GM12878 (cell line): ENCODE data around the gene ATXN1. TPM values are rescaled to one million over a fixed set of nuclear protein-coding genes. Genes with fewer than 3 reads are reported as not detected.

ENCODE experiments used
- ATAC-seq: fragments of 200-7000 bp; cut with Tn5 transposase; 3 replicates; pipeline ENCODE4 v1.9.1; 2020; ENCODE audit warnings: mild to moderate bottlenecking, moderate library complexity
- BruUV-seq: library from RNA; stranded (reverse); fragments of 400-500 nt; replicated peaks from 2 replicates; lab custom pipeline; 2021; lab: Mats Ljungman, UMichigan
- CTCF ChIA-PET: fragments of 300-600 bp; sonication (Branson Sonifier 250); formaldehyde crosslinking; extraction: SDS; loops from one replicate; lab custom pipeline; 2021; ENCODE audit warnings: inconsistent platforms; lab: Yijun Ruan, JAX
- POLR2A ChIA-PET: fragments of 350-600 bp; formaldehyde crosslinking; extraction: SDS; loops from one replicate; lab custom pipeline; 2021; ENCODE audit warnings: inconsistent platforms; lab: Charles Lee
- RAD21 ChIA-PET: fragments of 300-600 bp; sonication (Branson Sonifier 250); formaldehyde crosslinking; loops from one replicate; lab custom pipeline; 2023; ENCODE audit warnings: antibody characterized with exemption; ENCODE audit not compliant: unreplicated experiment; lab: Charles Lee
- SMC1A ChIA-PET: fragments of 300-600 bp; sonication (Branson Sonifier 250); formaldehyde crosslinking; loops from one replicate; lab custom pipeline; 2023; ENCODE audit not compliant: unreplicated experiment, uncharacterized antibody; lab: Charles Lee
- DNase-seq: peaks from one replicate; pipeline ENCODE4 v3.0.0-alpha.2; 2011; ENCODE audit warnings: low read depth, low spot score
- FAIRE-seq: peaks from 3 replicates; lab custom pipeline; 2011; peaks lifted over from hg19 to GRCh38; lab: Jason Lieb, UNC
- H2AFZ ChIP-seq: 2 replicates; pipeline ENCODE4 v1.6.0; 2011; ENCODE audit warnings: low read depth, low read length, control low read depth; ENCODE audit not compliant: control insufficient read depth
- H3K27ac ChIP-seq: 2 replicates; pipeline ENCODE4 v1.5.1; 2011; ENCODE audit warnings: control low read depth; ENCODE audit not compliant: control insufficient read depth, insufficient read depth
- H3K27me3 ChIP-seq, 2 experiments: replicated peaks in 1 of 2; 2 replicates each; pipeline versions ENCODE4 v1.6.0 to v1.6.1; 2011; ENCODE audit warnings: low read length in 1 of 2; ENCODE audit not compliant: control insufficient read depth in 2 of 2, insufficient read depth in 2 of 2
- H3K36me3 ChIP-seq, 2 experiments: 2 replicates each; pipeline ENCODE4 v1.5.1; 2011; ENCODE audit warnings: low read length in 1 of 2; ENCODE audit not compliant: control insufficient read depth in 2 of 2, insufficient read depth in 2 of 2
- H3K4me1 ChIP-seq: 2 replicates; pipeline ENCODE4 v1.6.1; 2011; ENCODE audit warnings: mild to moderate bottlenecking, low read length, moderate library complexity, mixed read lengths; ENCODE audit not compliant: control insufficient read depth, insufficient read depth
- H3K4me2 ChIP-seq: 2 replicates; pipeline ENCODE4 v1.6.0; 2011; ENCODE audit warnings: control low read depth; ENCODE audit not compliant: control insufficient read depth, insufficient read depth
- H3K4me3 ChIP-seq: fragments of 200-600 bp; sonication (generic); 2 replicates; pipeline ENCODE4 v1.5.1; 2016
- H3K79me2 ChIP-seq: 2 replicates; pipeline ENCODE4 v1.6.0; 2011; ENCODE audit warnings: low read length; ENCODE audit not compliant: control insufficient read depth, insufficient read depth
- H3K9ac ChIP-seq: 2 replicates; pipeline ENCODE4 v1.8.0; 2011; ENCODE audit warnings: low read length, control low read depth, mixed read lengths; ENCODE audit not compliant: control insufficient read depth, insufficient read depth
- H3K9me3 ChIP-seq: replicated peaks from 3 replicates; pipeline ENCODE4 v1.5.1; 2011; ENCODE audit warnings: mild to moderate bottlenecking, low read length; ENCODE audit not compliant: control insufficient read depth, insufficient read depth
- H4K20me1 ChIP-seq: 2 replicates; pipeline ENCODE4 v1.6.0; 2011; ENCODE audit not compliant: control insufficient read depth, insufficient read depth
- BCL11A ChIP-seq: IDR thresholded peaks from 2 replicates; pipeline ENCODE4 v1.6.1; 2011; ENCODE audit warnings: low read depth, low read length
- CHD4 ChIP-seq: fragments of 200-600 bp; sonication (generic); IDR thresholded peaks from 2 replicates; pipeline ENCODE4 v1.6.1; 2016; ENCODE audit warnings: mild to moderate bottlenecking
- KAT2A ChIP-seq: conservative IDR thresholded peaks from 2 replicates; pipeline ENCODE4 v1.6.1; 2011; ENCODE audit warnings: low read depth, low read length; ENCODE audit not compliant: control insufficient read depth
- RCOR1 ChIP-seq: conservative IDR thresholded peaks from 2 replicates; pipeline ENCODE4 v1.6.1; 2012; ENCODE audit warnings: low read depth, low read length, improper control_type of control experiment
- STAT1 ChIP-seq: fragments of 450-650 bp; conservative IDR thresholded peaks from 2 replicates; pipeline ENCODE4 v1.6.1; 2014; ENCODE audit warnings: antibody characterized with exemption, mild to moderate bottlenecking
- WGBS: methylation state at CpG from one replicate; pipeline ENCODE4 v1.1.6; 2016; ENCODE audit warnings: low lambda C conversion rate; ENCODE audit not compliant: insufficient replicate concordance, insufficient coverage; ENCODE audit errors: missing lambda C conversion rate; 5-methylcytosine and 5-hydroxymethylcytosine counted together
- in situ Hi-C: fragments of 300-500 bp; cut with MboI; formaldehyde crosslinking; loops from 9 replicates; pipeline ENCODE4 v1.14.3; 2018; ENCODE audit warnings: mixed read lengths
- intact Hi-C: fragments of 100-400 bp; cut with micrococcal nuclease; formaldehyde crosslinking; loops from one replicate; pipeline ENCODE4 v1.14.2; 2022; ENCODE audit not compliant: unreplicated experiment
- polyA plus RNA-seq, 11 experiments: library from polyadenylated mRNA; depleted of rRNA in 4 of 11; unstranded in 6 of 11; stranded (reverse) in 5 of 11; fragments of >200 nt; fragmentation: Nextera tagmentation in 4 of 11; fragmentation: Illumina TruSeq in 1 of 11; extraction: Ambion mirVana in 4 of 11; extraction: Trizol in 1 of 11; gene quantifications; 1 replicate in 1 of 11; 2 replicates in 10 of 11; pipeline versions ENCODE4 v1.2.1 to v1.2.3, GENCODE V29; 2011 to 2016; ENCODE audit warnings: inconsistent platforms in 2 of 11, missing spikeins in 2 of 11, low read depth in 1 of 11
- total RNA-seq, 4 experiments: library from RNA; depleted of rRNA in 3 of 4; stranded (reverse); fragments of >200 nt in 3 of 4; fragmentation: Illumina TruSeq in 1 of 4; extraction: Trizol in 1 of 4; gene quantifications; 2 replicates each; pipeline versions ENCODE4 v1.2.1 to v1.2.3, GENCODE V29; 2013 to 2021
- TF ChIP-seq, protein P1 (sequence below): IDR thresholded peaks from 2 replicates; pipeline ENCODE4 v1.6.1; 2012; ENCODE audit warnings: improper control_type of control experiment, low read depth, low read length; ENCODE audit not compliant: insufficient replicate concordance
- TF ChIP-seq, protein P2 (sequence below): fragments of 450-650 bp; IDR thresholded peaks from 2 replicates; pipeline ENCODE4 v1.6.1; 2017; ENCODE audit warnings: mild to moderate bottlenecking

Gene ATXN1
- total and polyA plus RNA-seq, 10 of the 15 experiments (the other 5 are each of a cell fraction or from before 2014, with no cell fraction given), result 12.2 to 51.2 (median 20.5) TPM

- TF ChIP-seq, protein P1, sequence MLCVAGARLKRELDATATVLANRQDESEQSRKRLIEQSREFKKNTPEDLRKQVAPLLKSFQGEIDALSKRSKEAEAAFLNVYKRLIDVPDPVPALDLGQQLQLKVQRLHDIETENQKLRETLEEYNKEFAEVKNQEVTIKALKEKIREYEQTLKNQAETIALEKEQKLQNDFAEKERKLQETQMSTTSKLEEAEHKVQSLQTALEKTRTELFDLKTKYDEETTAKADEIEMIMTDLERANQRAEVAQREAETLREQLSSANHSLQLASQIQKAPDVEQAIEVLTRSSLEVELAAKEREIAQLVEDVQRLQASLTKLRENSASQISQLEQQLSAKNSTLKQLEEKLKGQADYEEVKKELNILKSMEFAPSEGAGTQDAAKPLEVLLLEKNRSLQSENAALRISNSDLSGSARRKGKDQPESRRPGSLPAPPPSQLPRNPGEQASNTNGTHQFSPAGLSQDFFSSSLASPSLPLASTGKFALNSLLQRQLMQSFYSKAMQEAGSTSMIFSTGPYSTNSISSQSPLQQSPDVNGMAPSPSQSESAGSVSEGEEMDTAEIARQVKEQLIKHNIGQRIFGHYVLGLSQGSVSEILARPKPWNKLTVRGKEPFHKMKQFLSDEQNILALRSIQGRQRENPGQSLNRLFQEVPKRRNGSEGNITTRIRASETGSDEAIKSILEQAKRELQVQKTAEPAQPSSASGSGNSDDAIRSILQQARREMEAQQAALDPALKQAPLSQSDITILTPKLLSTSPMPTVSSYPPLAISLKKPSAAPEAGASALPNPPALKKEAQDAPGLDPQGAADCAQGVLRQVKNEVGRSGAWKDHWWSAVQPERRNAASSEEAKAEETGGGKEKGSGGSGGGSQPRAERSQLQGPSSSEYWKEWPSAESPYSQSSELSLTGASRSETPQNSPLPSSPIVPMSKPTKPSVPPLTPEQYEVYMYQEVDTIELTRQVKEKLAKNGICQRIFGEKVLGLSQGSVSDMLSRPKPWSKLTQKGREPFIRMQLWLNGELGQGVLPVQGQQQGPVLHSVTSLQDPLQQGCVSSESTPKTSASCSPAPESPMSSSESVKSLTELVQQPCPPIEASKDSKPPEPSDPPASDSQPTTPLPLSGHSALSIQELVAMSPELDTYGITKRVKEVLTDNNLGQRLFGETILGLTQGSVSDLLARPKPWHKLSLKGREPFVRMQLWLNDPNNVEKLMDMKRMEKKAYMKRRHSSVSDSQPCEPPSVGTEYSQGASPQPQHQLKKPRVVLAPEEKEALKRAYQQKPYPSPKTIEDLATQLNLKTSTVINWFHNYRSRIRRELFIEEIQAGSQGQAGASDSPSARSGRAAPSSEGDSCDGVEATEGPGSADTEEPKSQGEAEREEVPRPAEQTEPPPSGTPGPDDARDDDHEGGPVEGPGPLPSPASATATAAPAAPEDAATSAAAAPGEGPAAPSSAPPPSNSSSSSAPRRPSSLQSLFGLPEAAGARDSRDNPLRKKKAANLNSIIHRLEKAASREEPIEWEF, result no peak
- TF ChIP-seq BCL11A (no peak), RCOR1 (no peak), KAT2A (no peak)
Measured at GRCh38 chr6:16546861-16547260, 214.4 kb downstream of the ATXN1 start (continued).

- TF ChIP-seq, protein P2, sequence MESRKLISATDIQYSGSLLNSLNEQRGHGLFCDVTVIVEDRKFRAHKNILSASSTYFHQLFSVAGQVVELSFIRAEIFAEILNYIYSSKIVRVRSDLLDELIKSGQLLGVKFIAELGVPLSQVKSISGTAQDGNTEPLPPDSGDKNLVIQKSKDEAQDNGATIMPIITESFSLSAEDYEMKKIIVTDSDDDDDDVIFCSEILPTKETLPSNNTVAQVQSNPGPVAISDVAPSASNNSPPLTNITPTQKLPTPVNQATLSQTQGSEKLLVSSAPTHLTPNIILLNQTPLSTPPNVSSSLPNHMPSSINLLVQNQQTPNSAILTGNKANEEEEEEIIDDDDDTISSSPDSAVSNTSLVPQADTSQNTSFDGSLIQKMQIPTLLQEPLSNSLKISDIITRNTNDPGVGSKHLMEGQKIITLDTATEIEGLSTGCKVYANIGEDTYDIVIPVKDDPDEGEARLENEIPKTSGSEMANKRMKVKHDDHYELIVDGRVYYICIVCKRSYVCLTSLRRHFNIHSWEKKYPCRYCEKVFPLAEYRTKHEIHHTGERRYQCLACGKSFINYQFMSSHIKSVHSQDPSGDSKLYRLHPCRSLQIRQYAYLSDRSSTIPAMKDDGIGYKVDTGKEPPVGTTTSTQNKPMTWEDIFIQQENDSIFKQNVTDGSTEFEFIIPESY, result no peak
- no peak for TF ChIP-seq CHD4
- TF ChIP-seq STAT1, result no peak
- BruUV-seq, result no TSS peak
- intact Hi-C loops, result no loop called here
Measured at GRCh38 chr6:16545382-16545781, 215.9 kb downstream of the ATXN1 start.

More at GRCh38 chr6:16545382-16545781, 215.9 kb downstream of the ATXN1 start:
- SMC1A ChIA-PET, result interaction anchor here (0.8 to 3.6 kb wide), 10 partner anchors 9 to 213 kb away, joined by 3 to 10 read pairs (median 4); no protein-coding TSS in a partner anchor
- WGBS, result 68% methylated on average over 2 of the region's 2 CpGs
- H3K36me3 ChIP-seq, result no peaks in the 10 kb centered on the region; a peak in 2 of 4 replicates
- no peaks in the 10 kb centered on the region; the same call in 1 of the 2 replicates for H4K20me1 ChIP-seq
- CTCF ChIA-PET, result interaction anchor here (0.9 to 1.4 kb wide), 8 partner anchors 10 to 218 kb away, joined by 3 to 4 read pairs (median 3); no protein-coding TSS in a partner anchor
- no peak overlapping the region for H3K4me3 ChIP-seq
- no peak overlapping the region for H3K27ac ChIP-seq
- no peak for DNase-seq
- no peak overlapping the region for H2AFZ ChIP-seq
- in situ Hi-C loops, result no loop called here
- no peaks in the 10 kb centered on the region for H3K27me3 ChIP-seq
- no peak overlapping the region for H3K9ac ChIP-seq
- POLR2A ChIA-PET, result interaction anchor here (0.8 to 0.9 kb wide), 2 partner anchors 106 to 200 kb away, joined by 3 read pairs; no protein-coding TSS in a partner anchor
- H3K9me3 ChIP-seq, result no peaks in the 10 kb centered on the region
- H3K4me2 ChIP-seq, result no peak overlapping the region
- peaks cover 7% of the 10 kb centered on the region for H3K4me1 ChIP-seq
- no peak for ATAC-seq
- FAIRE-seq, result no peak
- RAD21 ChIA-PET, result interaction anchor here (0.6 to 1.4 kb wide), 2 partner anchors 32 to 216 kb away, joined by 3 to 4 read pairs; partner anchors contain the start of gene ATXN1
- H3K79me2 ChIP-seq, result no peaks in the 10 kb centered on the region
